Stimulated activated CD8-positive, alpha-beta memory T cell treated with anti-CD3 and anti-CD28 coated beads, Interleukin-7, amount 100 ng/mL, for 24 hours (primary cell): Measurements from ENCODE around the gene DDX41.
"Not testable (repeated sequence)": the region's sequence is repeated elsewhere in the genome, so short reads cannot be mapped to it uniquely, and the experiment has no call there.

Experiments
- DNase-seq: peaks from one replicate; pipeline ENCODE4 v3.0.0-alpha.2; 2020; ENCODE audit warnings: low read depth

The DDX41 gene

GRCh38 chr5:177537389-177538361 is 20.9 kb upstream of the DDX41 start:
- no peak for DNase-seq

- DNase-seq = no peak
Measured at GRCh38 chr5:177536386-177536785, 19.6 kb upstream of the DDX41 start.

GRCh38 chr5:177535125-177535524 is 18.4 kb upstream of the DDX41 start:
- DNase-seq = no peak

DNA sequence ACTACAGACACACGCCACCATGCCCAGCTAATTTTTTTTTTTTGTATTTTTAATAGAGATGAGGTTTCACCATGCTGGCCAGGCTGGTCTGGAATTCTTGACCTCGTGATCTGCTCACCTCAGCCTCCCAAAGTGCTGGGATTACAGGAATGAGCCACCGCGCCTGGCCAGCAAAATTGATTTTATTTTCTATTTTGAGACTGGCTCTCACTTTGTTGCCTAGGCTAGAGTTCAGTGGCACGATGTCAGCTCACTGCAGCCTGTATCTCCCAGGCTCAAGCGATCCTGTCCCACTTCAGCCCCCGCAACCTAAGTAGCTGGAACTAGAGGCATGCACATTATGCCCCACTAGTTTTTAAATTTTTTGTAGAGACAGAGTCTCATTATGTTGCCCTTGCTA is 17.7 kb upstream of the DDX41 start:
- not testable (repeated sequence) for DNase-seq

DNA sequence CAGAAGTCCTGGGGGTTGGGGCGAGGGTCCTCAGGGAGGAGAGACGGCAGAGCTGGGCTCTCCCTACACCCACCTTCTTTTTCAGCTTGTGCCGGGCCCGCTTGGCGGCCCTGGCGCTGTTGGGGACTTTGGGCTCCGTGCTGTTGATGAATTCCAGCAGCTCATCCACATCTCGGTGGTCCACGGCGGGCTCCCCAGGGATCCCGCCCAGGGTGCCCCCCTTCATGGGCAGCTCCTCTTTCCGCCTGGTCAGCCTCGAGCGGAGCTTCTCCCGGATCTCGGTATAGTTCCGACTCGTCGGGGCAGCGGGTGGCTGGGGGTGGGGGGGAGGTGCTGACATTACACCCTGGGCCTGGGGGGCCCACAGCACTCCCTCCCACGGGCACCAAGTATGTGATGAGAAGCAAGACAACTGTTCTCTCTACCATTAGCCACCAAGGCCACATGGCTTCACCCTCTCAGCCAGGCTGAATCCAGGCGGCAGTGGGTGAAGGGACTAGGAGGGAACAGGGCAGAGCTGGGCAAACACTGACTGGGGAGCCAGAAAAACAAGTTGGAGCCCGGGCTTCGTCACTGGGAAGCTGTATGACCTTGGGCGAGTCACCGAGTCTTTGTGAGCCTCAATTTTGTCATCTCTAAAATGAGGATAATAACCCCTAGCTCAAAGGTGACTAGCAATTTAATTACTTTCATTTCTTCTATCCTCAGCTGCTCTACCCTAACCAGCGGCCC is 14.6 kb upstream of the DDX41 start:
- DNase-seq = no peak

GRCh38 chr5:177530638-177531037 is 13.9 kb upstream of the DDX41 start:
- no peak for DNase-seq

DNA sequence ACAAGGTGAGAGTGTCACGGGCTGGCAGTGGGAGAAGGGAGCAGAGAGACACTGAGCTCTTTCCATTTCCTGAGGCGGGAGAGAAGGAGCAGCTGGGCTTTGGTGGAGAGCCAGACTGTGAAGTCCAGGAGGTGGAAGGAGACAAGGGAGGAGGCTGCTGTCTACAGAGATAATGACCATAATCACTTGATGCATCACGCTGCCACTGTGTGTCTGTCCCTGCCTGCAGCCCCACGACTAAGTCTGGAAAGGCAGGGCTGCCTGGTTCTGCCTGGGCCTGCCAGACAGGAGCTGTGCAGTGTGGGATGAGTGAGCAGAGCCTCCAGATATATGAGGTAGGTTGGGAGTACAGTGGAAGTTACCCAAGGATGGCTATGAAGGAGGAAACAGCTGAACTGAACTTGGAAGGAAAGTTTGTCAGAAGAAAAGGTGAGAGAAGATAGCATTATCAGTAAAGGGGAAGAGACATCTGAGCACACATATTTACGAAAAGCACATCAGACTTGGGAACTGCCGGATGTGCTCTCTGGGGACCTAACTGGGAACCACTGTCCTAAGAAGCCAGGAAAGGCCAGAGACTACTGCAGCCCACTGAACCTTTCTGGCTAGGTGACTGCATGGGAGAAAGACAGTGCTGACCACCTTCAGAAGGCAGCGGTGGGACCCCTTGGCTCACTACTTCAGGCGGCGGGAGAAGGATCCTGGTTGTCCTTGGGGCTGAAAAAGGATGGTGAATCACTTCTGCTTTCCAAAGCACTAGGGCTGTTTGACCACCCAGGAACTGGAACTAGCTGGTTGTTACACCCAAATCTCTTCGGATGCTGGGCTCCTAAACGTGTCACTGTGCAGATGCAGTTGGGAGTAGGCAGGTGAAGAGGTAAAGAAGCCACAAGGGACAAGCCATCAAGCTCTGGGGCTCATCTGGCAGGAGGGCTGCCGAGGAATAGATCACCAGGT is 12.8 kb upstream of the DDX41 start:
- no peak for DNase-seq

- no peak for DNase-seq
Measured at GRCh38 chr5:177528631-177529030, 11.9 kb upstream of the DDX41 start.

GRCh38 chr5:177527595-177527994 is 10.8 kb upstream of the DDX41 start:
- DNase-seq = no peak

DNA sequence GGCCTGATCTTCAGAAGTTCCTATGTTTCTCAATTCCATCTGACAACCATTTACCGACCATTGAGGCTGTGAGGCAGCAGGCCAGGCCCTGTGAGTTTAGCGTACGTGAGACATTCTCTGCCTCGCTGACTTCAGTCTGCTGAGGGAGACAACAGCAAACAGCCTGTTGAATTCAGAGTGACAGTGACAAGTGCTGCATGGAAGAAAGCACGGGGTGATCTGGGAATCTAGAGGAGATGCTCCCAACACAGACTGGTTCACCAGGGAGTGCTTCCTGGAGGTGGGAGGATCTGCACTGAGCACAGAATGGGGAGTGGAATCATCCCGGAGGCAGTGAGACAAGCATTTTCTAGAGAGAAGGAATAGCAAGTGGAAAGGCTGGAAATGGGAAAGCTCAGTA is 10.0 kb upstream of the DDX41 start:
- DNase-seq = no peak

DNA sequence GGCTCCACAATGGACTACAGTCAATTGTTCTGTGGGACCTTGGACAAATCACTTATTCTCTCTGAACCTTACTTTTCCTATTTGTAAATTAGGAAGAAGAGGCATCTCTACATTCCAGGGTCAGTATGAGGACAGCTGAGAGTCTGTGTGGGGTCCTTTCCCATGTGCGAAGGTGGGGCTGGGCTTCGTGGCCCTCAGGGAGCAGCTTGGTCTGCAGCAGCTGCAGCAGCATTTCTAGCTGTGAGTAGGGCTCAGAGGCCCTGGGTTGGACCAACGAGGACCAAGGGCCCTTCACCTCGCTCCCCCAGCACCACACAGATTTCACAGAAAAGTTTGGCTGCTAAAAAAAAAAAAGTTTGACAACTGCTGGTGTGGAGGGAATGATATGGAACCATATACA is 9.4 kb upstream of the DDX41 start:
- DNase-seq = no peak

- DNase-seq = no peak
Measured at GRCh38 chr5:177524941-177525655, 8.3 kb upstream of the DDX41 start.

- DNase-seq = no peak
Measured at GRCh38 chr5:177524539-177524900, 7.8 kb upstream of the DDX41 start.

- DNase-seq = no peak
Measured at GRCh38 chr5:177523711-177524538, 7.2 kb upstream of the DDX41 start.

- no peak for DNase-seq
Measured at GRCh38 chr5:177520916-177521513, 4.3 kb upstream of the DDX41 start.

DNA sequence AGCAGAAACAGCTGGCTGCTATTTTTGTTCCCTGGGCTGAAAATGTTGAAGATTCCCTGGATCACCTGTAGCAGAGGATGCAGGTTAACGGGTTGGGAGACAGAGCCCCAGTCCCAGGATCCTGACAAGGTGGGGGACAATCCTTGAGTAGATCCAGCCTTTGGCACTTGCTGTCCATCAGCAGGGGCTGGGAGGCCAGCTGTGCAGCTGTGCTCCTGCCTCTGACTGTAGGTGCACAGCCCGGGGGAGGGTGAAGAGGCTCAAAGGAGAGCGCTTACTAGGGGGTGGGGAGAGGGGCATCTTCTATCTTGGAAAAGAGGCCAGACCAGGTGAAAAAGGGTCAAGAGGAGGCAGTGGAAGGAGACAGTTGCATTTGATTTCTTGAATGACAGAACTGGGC is 3.5 kb upstream of the DDX41 start:
- DNase-seq = no peak

DNA sequence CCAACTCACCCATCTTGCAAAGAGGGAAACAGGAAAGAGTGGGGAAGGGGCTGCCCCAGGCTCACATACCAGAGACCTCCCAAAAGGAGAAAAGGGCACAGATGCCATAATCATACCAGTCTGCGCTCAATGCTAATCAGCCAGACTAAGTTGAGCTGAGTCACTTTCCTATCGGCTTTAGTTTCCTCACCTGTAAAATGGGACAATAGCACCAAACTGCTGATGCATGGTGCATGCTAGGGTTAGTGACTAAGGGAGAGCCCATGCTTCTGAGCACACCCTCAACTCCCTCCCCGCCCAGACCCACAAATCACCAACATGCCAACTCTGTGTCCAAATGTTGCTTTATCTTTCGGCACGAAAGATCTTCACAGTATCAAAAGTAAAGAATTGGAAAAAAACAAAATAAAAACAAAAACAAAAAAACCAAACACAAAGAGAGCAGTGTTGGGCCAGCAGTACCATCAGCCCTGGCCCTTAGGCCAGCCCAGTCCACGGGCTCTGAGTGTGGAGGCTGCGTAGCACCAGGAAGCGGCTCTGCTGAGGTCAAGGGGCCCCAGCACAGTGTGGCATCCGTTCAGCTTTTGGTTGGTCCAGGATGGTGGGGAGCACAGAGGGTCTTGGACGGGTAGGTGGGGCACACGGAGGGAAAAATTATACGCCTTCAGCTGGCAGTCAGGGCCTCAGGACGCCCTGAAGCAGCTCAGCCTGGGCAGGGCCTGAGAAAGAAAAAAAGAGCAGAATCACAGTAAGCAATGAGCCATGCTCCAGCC is 2.9 kb upstream of the DDX41 start:
- DNase-seq = no peak

GRCh38 chr5:177515580-177515979 is 1.2 kb downstream of the DDX41 start:
- DNase-seq = no peak

DNA sequence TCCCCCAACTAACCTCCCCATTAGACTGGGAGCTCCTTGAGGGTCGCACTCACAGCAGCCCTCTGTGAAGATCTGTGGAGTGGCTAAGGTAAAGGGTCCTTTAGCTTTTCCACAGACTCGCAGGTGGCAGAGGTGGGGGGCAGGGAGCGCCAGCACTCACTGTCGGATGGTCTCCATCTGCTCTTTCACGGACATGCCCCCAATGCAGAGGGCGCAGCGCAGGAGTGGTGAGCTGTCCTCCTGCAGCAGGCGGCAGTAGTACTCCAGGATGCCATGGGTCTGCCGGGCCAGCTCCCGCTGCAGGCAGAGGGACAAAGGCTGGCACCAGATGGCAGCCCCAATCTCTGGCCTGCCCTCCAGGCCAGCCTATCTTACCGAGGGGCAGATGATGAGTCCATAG is 2.2 kb downstream of the DDX41 start:
- DNase-seq = no peak
